CD4-positive, alpha-beta T cell treated with Interleukin-15 for 1 hour (primary cell): ENCODE data around the gene ITPR1.

ENCODE experiments used
- DNase-seq: peaks from one replicate; pipeline ENCODE4 v3.0.0-alpha.2; 2020

ITPR1 gene

DNA sequence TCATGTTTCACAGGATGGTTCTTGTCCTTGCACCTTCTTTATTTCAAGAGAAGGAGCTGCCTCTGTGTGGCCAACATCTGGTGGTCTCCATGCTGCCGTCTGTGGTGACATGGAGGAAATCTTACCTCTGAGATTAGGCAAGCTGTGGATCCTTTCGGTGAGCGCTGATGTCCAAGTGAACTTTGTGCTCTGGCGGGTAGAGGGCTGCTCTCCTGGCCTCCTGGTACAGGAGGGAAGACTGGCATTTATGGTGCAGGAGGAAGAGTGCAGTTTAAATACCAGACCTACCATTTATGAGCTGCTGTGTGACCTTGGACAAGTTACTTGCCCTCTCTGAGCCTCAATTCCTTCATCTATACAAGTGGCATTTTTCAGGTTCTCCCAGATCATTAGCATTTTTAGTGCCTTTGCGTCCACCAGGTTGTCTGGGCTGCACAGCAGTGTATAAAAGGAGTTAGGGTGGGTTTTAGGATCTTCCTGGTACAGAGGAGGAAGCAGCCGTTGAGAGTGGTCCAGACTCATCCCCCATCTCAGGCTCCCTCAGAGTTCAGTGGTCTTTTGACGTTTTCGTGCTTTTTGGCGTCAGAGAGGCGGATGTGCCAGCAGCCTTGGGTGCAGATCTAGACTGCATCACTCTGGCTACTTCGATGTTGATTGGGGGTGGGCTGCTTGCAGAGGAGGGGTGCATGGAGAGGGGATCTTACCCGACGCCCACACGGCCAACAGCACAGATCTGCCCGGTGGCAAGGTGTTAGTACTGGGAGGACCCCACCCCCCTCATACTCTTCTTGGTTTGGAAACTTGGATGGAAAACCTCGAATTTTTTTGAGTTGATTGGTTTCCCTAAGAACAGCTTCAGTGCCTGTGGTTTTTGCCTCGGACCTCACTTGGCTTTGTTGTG, 162.2 kb downstream of the ITPR1 start:
- DNase-seq = no peak

DNA sequence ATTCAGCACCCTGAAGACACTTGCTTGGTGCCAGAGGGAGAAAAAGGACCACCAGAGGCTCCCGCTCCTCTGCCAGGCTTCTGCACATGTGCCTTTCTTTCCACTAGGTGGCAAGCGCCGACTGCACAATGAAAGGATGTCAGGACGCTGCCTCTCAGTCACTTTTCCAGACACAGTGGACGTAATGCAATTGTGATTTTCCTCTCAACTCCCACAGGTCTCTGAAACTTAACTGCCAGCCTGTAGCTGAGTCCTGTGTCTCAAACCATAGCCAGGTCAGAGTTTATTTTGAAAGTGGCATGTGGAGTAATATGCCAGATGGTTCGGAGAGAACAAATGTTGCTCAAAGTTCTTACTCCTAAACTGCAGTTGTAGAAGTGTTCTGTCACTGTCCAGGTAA, 162.9 kb downstream of the ITPR1 start:
- DNase-seq = no peak

DNA sequence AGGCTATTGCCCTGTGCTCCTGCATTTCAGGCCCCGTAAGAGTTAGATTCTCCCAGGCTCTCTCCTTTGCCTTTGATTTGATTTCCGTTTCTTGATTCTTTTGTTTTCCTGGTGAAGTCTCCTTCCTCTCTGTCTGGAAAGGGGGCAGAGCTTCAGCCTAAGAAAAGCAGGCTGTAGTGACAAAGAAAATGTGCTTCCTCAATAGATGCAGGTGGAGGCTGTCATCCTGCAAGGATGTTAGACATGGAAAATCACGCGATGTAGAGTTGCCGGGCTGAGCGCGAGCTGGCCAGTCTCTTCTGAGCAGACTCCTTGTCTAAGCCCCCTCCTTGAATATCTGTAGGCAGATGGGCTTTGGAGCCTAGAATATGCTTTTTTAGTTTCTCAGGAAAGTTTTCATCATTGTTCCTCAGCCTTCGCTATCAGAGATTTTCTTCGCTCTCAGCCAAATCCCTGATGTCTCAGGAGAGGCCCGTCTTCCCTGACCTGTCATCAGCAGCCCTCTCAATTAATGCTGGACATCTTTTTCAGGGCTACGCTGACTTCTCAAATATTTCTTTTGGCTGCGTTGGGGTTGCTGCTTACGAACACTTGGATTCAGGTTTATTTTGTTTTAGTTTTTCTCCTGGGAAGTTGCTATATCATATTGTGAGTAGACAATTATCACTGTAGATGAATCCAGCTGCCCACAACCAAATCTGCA, 163.6 kb downstream of the ITPR1 start:
- no peak for DNase-seq

DNA sequence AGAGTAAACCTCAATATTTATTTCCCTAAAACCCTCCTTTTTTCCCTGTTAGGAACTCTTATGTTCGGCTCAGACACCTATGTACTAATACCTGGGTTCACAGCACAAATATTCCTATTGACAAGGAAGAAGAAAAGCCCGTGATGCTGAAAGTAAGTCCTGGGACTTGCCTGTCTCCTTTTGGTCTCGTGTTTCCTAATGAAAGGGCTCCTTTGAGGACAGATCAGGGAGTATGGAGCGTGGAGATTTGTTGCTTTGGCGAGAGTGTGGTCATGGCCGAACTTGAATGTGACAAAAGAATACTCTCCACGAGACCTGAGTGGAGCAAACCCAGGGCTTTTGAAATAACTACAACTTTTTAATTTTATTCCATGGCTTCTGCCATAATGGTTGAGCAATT, 167.8 kb downstream of the ITPR1 start:
- no peak for DNase-seq

DNA sequence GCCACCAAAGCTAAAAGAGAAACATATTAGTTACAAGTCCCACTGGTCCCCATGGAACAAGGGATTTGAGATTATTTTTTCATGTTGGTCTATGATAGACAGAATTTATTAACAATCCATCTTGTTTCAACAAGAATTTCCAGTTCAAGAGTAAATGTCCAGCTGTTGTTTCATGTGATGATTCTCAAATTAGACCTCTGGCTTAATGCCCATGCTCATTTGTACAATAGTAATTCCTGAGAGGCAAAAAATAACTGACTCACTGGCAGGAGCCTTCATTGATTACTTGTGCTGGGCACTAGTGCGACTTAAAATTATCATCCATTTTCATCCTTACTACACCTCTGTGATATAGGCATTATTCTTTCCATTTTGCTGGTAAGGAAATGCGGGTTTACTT, 171.3 kb downstream of the ITPR1 start:
- DNase-seq = no peak

DNA sequence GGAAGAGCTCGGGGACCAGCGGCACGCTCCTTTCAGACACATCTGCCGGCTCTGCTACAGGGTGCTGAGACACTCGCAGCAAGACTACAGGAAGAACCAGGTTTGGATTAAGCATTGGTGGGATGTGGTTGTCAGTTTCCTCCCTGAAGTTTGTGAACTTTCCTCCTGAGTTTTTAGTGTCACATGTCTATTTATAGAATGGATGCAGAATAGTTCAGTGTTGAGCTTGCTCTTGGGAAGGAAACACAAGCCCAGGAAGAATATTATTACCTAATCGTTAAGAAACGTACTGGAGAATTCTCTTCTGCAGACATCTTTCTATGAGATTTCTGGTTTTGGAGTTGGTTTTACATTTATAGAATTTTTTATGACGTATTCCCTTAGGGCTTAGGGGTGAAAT, 172.0 kb downstream of the ITPR1 start:
- no peak for DNase-seq

DNA sequence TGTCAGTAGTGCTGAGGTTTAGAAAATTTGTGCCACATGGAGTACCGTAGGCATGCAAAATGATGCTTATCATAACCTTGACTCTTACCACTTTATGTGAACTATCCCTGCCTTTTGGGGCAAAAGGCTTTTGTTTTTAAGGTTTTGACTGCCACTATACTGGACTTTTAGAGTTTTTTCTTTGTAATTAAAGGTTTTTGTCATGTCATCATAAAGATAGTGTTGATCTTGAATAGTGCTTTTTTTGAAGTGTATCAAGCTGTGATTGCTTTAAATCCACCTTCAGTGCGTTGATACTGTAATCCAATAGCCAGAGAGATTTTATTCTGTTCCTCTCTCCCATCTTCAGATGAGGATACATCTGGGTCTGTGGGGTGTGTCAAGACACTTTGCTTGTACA, 172.9 kb downstream of the ITPR1 start:
- DNase-seq = no peak

DNA sequence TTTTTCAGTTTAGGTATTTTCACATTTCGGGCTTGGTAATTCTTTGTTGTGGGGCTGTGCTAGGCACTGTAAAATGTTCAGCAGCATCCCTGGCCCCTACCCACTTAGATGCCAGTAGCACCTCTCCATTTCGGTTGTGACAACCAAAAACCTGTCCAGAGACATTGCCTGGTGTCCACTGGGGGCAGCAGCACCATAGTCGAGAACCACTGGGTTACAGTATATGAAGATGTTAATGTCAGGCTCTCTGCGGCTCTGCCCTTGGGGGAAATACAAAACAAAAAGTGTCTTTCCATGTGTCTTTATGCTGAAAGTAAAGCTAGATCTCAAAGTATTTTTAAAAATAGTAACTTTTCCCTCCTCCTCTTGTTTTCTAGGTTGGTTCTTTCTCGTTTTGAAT, 177.2 kb downstream of the ITPR1 start:
- DNase-seq = no peak

DNA sequence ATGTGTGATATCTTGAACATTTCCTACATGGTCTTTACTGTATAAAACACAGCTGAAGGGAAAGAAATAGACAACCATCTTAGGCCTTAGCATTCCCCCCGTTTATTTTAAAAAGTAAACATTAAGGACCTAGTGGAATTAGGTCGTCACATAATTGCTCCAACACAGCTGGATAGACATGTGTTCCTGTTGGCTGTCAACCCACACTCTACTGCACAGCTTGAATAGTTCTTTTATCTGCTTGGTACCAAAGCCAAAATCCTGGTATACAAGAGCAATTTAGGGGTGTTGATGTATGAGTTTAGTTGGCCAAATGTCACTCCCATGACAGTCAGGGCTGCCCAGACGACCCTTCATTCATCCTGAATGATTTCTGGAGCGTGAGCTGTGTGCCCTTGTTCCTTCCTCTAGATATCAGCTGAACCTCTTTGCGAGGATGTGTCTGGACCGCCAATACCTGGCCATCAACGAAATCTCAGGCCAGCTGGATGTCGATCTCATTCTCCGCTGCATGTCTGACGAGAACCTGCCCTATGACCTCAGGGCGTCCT, 179.7 kb downstream of the ITPR1 start:
- DNase-seq = no peak

DNA sequence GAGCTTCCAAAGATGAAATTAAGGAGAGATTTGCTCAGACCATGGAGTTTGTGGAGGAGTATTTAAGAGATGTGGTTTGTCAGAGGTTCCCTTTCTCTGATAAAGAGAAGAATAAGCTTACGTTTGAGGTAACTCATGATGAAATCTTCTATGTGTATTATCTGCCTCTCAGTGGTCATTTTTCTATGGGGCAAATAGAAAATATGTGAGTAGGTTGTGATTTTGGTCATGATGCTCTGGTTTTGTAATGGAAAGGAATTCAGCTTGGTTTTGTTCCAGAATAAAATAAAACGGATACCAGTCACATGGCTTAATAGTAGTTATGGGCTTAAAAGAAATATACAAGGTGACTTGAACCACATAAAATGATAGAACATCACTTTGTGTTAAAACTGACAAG, 181.1 kb downstream of the ITPR1 start:
- DNase-seq = no peak

DNA sequence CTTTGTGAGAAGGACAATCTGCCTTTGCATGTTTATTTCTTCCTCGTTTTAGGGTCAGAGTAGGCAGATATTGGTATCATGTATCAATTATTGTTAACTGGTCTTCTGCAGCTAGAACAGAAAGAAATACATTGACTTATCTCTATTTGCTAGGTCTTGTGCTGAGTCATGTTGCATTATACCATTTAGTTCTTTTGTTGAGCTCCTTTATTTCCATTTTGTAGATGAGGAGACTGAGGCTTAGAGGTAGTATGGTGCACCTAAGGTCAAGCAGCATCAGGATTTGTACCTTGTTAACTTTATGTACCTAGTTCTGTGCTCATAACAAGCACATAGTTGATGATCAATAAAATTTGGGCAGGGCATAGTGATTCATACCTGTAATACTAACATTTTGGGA, 182.6 kb downstream of the ITPR1 start:
- DNase-seq = no peak

DNA sequence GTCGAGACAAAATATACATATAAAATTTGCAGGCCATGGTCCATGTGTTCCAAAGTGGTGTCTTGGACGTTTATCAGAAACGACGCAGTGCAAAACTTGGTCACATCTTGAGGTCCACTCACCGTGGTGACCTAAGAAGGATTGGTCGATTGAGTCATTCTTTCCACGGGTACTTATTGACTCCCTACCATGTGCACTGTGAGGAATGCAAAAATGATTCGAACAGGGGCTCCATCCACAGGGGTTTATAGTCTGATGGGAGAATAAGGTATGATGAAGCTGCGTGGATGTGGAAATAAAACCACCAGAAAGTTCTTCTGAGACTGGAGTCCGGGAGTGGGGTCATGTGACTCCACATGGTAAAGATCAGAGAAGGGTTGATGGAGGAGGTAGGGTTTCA, 185.2 kb downstream of the ITPR1 start:
- no peak for DNase-seq

DNA sequence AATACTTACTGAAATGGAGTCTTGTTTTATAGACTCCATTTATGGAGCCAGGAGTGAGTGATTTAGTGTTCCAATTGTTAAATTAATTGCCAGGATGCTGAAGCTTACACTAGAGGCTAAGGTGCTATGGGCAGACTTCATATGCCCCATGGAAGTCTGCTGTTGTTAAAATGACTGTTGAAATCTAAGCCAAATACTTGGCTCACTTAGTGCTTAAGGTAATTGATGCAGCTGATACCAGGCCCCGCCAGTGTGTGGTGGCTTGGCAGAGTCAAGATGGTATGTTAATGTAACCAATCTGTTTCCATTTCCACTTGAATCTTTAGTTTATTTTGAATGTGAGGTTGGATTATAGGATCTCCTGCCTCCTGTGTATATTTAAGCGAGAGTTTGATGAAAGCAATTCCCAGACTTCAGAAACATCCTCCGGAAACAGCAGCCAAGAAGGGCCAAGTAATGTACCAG, 187.1 kb downstream of the ITPR1 start:
- DNase-seq = no peak

DNA sequence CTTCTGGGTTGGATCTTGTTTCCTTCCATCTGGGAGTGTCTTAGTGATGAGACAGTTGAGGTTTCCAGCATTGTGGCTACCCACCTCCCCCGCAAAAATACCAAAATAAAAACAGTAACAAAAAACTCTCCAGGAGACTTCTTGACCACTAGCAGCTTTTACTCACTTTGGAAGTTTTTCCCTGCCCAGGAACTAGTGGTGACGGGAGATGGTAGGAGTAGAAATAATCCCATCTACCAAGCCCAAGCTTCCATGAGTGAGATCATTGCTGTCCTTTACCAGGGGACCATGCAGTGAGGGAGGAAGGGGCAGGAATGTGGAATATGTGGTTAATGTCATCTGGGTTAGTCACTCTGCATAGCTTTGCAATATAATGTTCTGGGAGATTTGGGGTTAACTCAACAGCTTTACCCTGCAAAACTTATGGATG, 187.7 kb downstream of the ITPR1 start:
- no peak for DNase-seq

DNA sequence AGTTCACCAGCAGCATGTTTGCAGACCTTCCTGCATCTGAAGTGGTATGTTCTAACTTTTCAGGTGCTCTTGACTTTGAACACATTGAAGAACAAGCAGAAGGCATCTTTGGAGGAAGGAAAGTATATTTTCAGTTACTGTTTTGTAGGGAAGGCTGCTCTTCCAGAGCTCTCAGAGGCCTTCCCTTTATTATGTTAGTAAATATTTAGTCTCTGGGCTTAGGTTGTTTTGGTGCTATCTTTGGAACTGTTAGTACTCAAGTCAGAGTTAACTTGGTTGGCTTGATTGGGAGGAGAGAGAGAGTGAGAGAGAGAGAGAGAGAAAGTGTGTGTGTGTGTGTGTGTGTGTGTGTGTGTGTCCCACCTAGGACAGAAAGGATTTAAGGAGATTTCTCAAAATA, 188.2 kb downstream of the ITPR1 start:
- DNase-seq = no peak

DNA sequence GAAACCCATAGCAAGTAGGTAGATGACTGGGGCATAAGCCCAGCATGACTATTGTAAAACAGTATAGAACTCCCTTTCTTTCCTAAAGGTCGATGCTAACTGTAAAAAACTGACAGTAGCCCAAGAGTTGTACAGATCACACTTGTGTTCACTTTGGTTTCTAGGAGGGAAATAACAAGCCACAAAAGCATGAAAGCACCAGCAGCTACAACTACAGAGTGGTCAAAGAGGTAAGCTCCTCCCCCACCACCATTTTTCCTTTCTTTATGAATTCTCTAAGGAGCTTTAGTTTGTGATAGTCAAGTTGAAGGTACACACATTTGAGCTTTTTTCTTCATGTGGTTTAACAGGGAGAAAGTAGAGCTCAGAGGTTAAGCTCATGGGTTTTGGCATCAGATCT, 191.0 kb downstream of the ITPR1 start:
- DNase-seq = no peak

DNA sequence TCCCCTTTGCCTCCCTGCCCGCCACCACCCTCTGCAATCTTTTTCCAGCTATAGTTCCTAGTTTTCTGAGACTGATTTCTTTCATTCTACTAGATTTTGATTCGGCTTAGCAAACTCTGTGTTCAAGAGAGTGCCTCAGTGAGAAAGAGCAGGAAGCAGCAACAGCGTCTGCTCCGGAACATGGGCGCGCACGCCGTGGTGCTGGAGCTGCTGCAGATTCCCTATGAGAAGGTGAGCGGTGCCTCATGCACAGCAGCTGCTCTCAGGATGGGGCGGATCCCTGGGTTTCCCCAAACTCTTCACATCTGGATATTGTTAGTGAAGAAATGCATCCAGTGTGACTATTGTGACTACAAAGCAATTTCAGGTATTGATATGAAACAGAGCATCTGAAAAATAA, 191.8 kb downstream of the ITPR1 start:
- no peak for DNase-seq

DNA sequence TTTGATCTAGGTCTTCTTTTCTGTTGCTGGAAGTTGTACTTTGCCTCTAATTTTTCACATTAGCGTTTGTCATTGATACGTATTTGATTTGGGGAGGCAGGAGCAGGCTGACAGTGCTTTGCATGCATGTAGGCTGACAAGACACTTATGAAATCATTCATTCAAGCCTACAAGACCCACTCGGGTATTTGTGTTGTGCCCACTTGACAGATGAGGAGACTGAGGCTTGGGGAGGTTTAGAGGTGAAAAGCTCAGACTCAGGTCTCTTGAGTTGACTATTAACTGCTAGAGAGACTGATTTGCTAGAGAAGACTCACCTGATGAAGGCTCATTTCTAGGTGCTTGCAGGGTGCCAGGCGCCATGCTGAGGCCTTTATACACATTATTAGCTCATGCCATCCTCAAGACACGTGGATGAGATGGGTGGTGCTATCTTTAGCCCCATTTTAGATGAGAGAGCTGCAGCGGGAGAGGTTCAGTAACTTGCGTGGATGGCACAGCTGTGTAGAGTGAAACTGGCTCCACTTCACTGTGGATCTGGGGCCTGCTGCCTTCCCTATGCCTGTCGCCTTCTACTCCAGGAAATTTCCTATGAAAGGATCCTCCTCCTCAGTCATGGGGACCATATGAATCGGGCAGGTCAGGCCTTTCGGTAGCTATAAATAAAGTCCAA, 192.7 kb downstream of the ITPR1 start:
- no peak for DNase-seq

DNA sequence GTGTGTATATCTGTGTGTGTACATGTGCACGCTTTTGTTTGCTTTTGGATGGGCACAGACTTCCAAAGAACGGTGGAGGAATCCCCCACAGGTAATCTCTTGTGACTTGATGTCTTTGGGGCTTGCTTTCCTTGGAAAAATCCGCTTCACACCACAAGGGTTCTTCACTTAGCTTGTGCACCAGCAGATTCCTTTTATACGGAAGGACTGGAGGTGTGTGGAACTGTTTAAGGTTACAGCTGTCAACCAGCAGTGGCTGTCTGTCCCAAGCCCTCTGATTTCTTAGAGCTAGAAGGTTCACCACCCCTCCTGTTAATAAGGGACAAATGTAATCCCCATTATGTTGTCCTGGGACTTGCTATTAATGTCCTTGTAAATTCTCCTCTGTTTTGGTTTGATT, 193.5 kb downstream of the ITPR1 start:
- DNase-seq = no peak

DNA sequence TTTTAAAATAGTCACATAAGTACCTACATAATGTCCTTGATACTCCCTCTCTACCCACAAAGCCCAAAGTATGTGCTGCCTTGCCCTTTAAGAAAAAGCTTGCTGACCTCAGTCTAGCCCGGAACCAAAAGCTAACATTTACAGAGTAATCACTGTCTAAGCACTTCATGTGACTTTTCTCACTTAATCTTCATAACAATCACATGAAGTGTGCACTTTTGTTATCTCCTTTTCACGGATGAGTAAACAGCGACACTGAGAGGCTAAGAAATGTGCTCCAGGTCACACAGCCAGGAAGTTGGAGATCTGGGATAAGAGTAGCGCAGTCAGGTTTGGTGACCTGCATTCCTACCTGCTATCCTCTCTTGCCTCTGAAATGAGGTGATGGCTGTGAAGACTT, 194.0 kb downstream of the ITPR1 start:
- DNase-seq = no peak

DNA sequence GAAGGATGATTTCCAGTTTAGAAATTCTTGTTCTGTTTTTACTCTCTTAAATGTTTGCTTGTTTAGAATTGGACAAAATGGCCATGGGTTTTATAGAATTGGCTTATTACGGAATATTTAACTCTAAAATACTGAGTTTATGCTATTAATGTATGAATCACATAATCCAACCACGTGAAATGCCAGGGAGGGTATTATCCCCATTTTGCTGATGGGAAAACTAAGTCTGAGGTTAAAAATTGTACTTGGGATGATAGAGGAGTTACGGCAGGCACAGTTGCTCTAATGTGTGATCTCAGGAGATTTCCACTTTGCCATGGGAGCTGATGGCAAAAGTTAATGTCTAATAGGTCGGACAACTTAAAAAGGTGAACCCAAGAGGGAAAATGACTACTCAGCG, 194.4 kb downstream of the ITPR1 start:
- no peak for DNase-seq

DNA sequence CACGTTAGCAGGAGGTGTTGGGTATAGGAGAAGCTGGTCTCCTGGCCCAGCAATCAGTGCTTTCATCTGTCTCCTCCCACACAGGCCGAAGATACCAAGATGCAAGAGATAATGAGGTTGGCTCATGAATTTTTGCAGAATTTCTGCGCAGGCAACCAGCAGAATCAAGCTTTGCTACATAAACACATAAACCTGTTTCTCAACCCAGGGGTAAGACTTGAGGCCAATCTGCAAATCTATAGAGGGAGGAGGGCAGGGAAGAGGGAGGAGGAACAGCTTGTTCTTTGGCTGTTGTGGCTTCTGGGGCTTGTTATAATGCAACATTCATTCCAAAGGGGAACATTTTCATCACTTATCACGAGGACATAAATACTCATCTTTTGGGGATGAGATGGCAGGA, 195.3 kb downstream of the ITPR1 start:
- DNase-seq = no peak

DNA sequence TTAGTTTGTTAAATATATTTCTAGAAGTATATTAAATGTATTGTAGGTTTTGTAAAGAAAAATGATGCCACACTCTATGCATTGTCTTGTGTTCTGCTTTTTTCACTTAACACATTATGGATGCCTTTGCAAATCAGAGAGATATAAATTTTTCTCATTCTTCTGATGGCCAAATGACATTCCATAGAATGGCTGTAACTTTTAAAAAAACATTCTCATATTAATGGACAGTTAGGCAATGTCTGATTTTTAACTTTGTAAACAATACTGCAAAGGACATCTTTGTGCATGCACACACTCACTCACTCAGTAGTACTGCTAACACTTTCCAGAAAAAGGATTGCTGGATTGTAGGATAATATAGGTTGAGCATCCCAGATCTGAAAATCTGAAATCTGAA, 195.9 kb downstream of the ITPR1 start:
- no peak for DNase-seq

DNA sequence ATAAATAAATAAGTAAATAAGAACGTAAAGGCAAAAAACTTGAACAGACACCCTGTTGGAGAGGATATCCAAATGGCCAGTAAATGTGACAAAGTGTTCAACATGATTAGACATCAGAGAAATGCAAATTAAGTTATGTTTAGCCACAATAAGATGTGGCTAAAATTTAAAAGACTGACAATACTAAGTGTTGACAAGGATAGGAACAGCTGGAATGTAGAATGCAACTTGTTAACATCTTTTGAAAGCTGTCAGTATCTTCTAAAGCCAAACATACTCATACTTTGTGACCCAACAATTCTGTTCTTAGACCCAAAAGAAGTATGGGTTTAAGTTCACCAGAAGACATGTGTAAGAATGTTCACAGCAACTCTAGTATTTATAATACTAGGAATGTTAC, 197.1 kb downstream of the ITPR1 start:
- no peak for DNase-seq
